ENCODE measurements around the gene TMEM247.

Gene TMEM247

GRCh38 chr2:46525522-46526155, 46.3 kb downstream of the TMEM247 start:
- ChIA-PET POLR2A (no interaction called here), CTCF (interaction anchor here (1.1 kb wide), 1 partner anchor 35 kb away, joined by 3 read pairs; no protein-coding TSS in a partner anchor)
- no peak for TF ChIP-seq CTCF (IDR thresholded peaks at IDR 0.05; ENCODE audit: insufficient read depth, low read length, missing control alignments)

GRCh38 chr2:46528880-46529279, 49.5 kb downstream of the TMEM247 start:
- H3K4me3 ChIP-seq (ENCODE audit: low read depth, low read length) = no peak overlapping the region
- no peak for TF ChIP-seq CTCF (IDR thresholded peaks at IDR 0.05; ENCODE audit: insufficient read depth, low read length, missing control alignments)
- ChIA-PET POLR2A (no interaction called here), CTCF (interaction anchor here (0.6 to 1.3 kb wide), 3 partner anchors 9 to 34 kb away, joined by 3 read pairs; no protein-coding TSS in a partner anchor)
- DNase-seq (ENCODE audit: low read depth, low spot score) = no peak

More at GRCh38 chr2:46525522-46526155, 46.3 kb downstream of the TMEM247 start:
- no peak overlapping the region for H3K4me3 ChIP-seq (ENCODE audit: low read depth, low read length)
- DNase-seq (ENCODE audit: low read depth, low spot score) = no peak

GRCh38 chr2:46530639-46531038, 51.3 kb downstream of the TMEM247 start:
- ChIA-PET POLR2A (no interaction called here), CTCF (interaction anchor here (1.3 kb wide), 1 partner anchor 16 kb away, joined by 3 read pairs; no protein-coding TSS in a partner anchor)
- no peak for DNase-seq (ENCODE audit: low read depth, low spot score)

GRCh38 chr2:46531863-46532262, 52.5 kb downstream of the TMEM247 start:
- ChIA-PET CTCF (no interaction called here), POLR2A (no interaction called here)
- no peak overlapping the region for H3K4me3 ChIP-seq (ENCODE audit: low read depth, low read length)
- no peak for TF ChIP-seq CTCF (IDR thresholded peaks at IDR 0.05; ENCODE audit: insufficient read depth, low read length, missing control alignments)
- DNase-seq (ENCODE audit: low read depth, low spot score) = no peak

More at GRCh38 chr2:46530639-46531038, 51.3 kb downstream of the TMEM247 start:
- TF ChIP-seq CTCF (IDR thresholded peaks at IDR 0.05; ENCODE audit: insufficient read depth, low read length, missing control alignments) = no peak
- no peak overlapping the region for H3K4me3 ChIP-seq (ENCODE audit: low read depth, low read length)

All from AG04449 (cell line).